ENCODE data around the gene ARL13B.
A peak's percentile ranks its signal among the peaks of the same experiment; 100 is the strongest.
"Not testable (repeated sequence)": the region's sequence is repeated elsewhere in the genome, so short reads cannot be mapped to it uniquely, and the experiment has no call there.

The ARL13B gene

DNA sequence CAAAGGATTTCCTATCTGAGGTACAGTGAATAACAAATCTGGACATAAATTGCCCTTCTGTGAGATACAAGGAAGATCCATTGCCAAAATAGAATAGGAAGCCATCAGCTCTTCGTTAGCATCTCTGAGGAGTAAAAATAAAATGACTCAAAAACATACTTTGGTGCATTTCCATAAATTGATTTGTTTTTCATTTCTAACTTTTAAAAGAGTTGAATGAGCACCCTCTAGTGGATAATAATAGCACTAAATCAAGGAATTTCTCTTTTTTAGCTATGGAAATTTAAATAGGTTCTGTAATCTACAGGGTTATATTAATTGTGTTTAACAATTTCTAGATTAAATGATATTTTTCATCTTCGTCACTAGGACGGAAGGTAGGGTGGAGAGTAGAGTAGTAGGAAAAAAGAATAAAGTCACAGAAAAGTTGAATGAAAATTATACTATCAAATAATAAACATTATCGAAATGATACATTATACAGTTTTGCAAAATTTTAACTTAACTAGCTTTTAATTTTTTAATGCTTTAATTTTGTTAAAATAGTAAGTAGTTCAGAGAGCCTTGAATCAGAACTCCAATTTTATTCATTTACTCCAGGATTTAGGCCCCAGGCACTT, 89.3 kb downstream of the ARL13B start:
- no peak for DNase-seq (ENCODE audit: low read depth, low spot score)
- no peak overlapping the region for H3K4me3 ChIP-seq (ENCODE audit: low read depth, low read length)
- CTCF ChIA-PET: interaction anchor here (0.9 to 9.0 kb wide), 29 partner anchors 11 to 96 kb away, joined by 3 to 216 read pairs (median 6); partner anchors contain the start of gene PROS1
- TF ChIP-seq, protein P1, sequence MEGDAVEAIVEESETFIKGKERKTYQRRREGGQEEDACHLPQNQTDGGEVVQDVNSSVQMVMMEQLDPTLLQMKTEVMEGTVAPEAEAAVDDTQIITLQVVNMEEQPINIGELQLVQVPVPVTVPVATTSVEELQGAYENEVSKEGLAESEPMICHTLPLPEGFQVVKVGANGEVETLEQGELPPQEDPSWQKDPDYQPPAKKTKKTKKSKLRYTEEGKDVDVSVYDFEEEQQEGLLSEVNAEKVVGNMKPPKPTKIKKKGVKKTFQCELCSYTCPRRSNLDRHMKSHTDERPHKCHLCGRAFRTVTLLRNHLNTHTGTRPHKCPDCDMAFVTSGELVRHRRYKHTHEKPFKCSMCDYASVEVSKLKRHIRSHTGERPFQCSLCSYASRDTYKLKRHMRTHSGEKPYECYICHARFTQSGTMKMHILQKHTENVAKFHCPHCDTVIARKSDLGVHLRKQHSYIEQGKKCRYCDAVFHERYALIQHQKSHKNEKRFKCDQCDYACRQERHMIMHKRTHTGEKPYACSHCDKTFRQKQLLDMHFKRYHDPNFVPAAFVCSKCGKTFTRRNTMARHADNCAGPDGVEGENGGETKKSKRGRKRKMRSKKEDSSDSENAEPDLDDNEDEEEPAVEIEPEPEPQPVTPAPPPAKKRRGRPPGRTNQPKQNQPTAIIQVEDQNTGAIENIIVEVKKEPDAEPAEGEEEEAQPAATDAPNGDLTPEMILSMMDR (IDR thresholded peaks at IDR 0.05; ENCODE audit: insufficient read depth, low read length, missing control alignments): peak; percentile 5
- POLR2A ChIA-PET: no interaction called here

DNA sequence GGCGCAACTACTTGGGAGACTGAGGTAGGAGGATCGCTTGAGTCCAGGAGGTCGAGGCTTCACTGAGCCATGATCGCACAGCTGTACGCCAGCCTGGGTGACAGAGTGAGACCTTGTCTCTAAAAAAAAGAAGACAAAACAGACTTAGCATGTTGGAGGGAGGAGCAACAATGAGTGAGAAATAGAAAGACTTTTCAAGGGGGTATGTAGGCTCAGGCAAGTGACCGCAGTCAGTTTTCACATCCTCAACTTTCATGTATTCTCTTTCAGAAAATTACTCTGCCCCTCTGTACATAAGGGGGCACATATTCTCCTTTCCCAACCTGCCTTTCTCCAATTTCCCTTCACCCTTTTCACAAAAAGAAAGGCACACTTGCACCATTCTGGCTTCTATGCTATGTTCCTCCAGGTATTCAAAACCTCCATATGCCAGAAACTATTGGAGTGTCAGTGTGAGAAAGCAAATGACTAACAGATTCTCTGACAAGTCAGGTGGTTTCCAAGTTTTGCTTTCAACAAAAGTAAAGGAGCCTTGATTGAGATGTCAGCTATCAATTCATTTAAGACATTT, 90.5 kb downstream of the ARL13B start:
- POLR2A ChIA-PET: no interaction called here
- TF ChIP-seq, protein P1 (IDR thresholded peaks at IDR 0.05; ENCODE audit: insufficient read depth, low read length, missing control alignments): no peak
- CTCF ChIA-PET: interaction anchor here (1.0 to 9.0 kb wide), 22 partner anchors 8 to 164 kb away, joined by 3 to 216 read pairs (median 6); partner anchors contain the start of genes DHFR2, NSUN3 and PROS1
- no peak overlapping the region for H3K4me3 ChIP-seq (ENCODE audit: low read depth, low read length)
- DNase-seq (ENCODE audit: low read depth, low spot score): no peak

DNA sequence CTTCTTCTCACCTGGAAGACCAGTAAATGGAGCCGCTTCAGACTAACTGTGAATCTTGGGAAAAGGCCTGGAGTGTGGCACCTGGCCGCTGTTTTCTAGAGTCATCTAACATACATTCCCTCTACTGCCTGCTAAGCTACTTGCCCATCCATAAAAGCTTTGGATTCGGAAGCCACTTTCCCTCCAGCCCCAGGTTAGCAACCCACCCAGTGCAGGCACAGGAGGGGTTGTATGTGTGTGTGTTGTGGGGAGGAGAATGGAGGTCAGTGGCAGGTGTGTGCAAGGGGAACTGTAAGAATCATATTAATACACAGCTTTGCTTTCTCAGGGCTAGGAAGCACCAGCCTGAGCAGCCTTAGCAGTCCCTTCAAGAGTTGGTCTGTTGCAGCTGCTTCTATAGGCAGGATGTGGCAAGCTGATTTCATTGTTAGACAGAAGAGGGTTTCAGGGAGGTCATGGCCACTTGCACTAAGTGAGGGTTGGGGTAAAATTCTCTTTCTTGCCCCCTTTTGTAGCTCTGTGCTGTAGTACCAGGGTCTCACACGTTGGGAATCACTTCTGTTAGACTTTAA, 91.8 kb downstream of the ARL13B start:
- CTCF ChIA-PET: interaction anchor here (1.5 to 9.0 kb wide), 3 partner anchors 10 to 83 kb away, joined by 4 to 216 read pairs (median 10); partner anchors contain the start of genes DHFR2 and NSUN3
- DNase-seq (ENCODE audit: low read depth, low spot score): no peak
- no peak overlapping the region for H3K4me3 ChIP-seq (ENCODE audit: low read depth, low read length)
- TF ChIP-seq, protein P1 (IDR thresholded peaks at IDR 0.05; ENCODE audit: insufficient read depth, low read length, missing control alignments): no peak
- POLR2A ChIA-PET: no interaction called here

DNA sequence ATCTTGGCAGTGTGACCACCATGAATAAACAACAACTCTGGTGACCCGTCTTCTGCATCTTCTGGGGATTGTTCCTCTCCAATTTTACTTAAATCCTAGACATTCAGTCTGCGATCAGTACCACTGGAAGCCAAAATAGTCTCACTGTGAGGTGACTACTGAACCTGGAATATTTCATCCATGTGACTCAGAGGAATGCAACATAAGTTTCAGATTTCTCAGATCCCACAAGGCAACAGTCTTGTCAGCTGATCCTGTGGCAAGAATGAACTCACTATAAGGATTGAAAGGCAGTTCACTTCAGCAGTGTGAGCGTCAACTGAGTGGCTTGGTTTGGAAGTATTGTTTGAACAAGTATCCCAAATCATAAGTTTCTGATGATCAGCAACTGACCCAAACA, 96.1 kb downstream of the ARL13B start:
- ChIA-PET POLR2A (no interaction called here), CTCF (no interaction called here)
- TF ChIP-seq, protein P1 (IDR thresholded peaks at IDR 0.05; ENCODE audit: insufficient read depth, low read length, missing control alignments): no peak
- no peak overlapping the region for H3K4me3 ChIP-seq (ENCODE audit: low read depth, low read length)
- no peak for DNase-seq (ENCODE audit: low read depth, low spot score)

DNA sequence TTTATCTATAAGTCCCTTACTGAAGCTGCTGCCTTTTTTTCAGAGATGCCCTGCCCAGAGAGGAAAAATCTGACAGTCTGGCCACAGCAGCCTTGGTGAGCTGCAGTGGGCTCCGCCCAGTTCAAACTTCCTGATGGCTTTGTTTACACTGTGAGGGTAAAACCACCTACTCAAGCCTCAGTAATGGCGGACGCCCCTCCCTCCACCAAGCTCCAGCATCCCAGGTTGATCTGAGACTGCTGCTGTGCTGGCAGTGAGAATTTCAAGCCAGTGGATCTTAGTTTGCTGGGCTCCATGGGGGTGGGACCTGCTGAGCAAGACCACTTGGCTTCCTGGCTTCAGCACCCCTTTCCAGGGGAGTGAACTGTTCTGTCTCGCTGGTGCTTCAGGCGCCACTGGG, 100.6 kb downstream of the ARL13B start:
- DNase-seq (ENCODE audit: low read depth, low spot score); H3K4me3 ChIP-seq (ENCODE audit: low read depth, low read length); POLR2A ChIA-PET: not testable (repeated sequence)
- CTCF ChIA-PET: interaction anchor here (4.9 kb wide), 1 partner anchor 11 kb away, joined by 28 read pairs; no protein-coding TSS in a partner anchor

DNA sequence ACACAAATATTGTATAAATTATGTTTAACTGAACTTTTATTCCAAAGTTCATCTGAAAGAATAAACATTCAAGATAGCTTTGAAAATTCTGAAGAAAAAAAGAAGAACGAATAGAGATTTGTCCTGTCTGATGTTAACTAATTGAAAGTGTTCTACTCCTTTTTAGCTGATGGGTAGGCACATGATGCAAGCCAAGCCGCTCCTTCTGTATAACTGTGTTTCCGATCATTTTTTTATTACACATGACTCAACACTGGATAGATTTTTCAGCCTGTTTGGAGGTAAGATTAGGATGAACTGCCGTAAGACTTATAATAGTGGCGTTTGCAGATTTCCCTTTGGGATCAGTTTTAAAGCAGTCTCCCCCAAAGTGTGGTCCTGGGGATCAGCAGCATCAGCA, 101.9 kb downstream of the ARL13B start:
- no peak for DNase-seq (ENCODE audit: low read depth, low spot score)
- TF ChIP-seq, protein P1 (IDR thresholded peaks at IDR 0.05; ENCODE audit: insufficient read depth, low read length, missing control alignments): no peak
- POLR2A ChIA-PET: no interaction called here
- no peak overlapping the region for H3K4me3 ChIP-seq (ENCODE audit: low read depth, low read length)
- CTCF ChIA-PET: interaction anchor here (4.9 kb wide), 1 partner anchor 12 kb away, joined by 28 read pairs; no protein-coding TSS in a partner anchor

Measured in AG04449 (cell line).